Trophoblast cell (in vitro differentiated cells and primary cell): ENCODE measurements around the gene FIGNL1.

Experiments
- DNase-seq, 2 donors: peaks; one replicate each; pipeline ENCODE4 v3.0.0-alpha.2; 2016
- H2AFZ ChIP-seq: 2 replicates; pipeline ENCODE4 v1.6.1; 2013; ENCODE audit warnings: low read length, moderate library complexity, mild to moderate bottlenecking; ENCODE audit not compliant: insufficient read depth, poor library complexity
- H2AK5ac ChIP-seq: 2 replicates; pipeline ENCODE4 v1.6.1; 2013; ENCODE audit warnings: mild to moderate bottlenecking, low read length
- H2BK120ac ChIP-seq: 2 replicates; pipeline ENCODE4 v1.6.1; 2013; ENCODE audit warnings: low read length, mild to moderate bottlenecking, moderate library complexity; ENCODE audit not compliant: insufficient read depth, poor library complexity
- H2BK12ac ChIP-seq: 2 replicates; pipeline ENCODE4 v1.6.1; 2013; ENCODE audit warnings: mild to moderate bottlenecking, low read length, moderate library complexity
- H2BK5ac ChIP-seq: 2 replicates; pipeline ENCODE4 v1.6.1; 2013; ENCODE audit warnings: low read length, low read depth, moderate library complexity, mild to moderate bottlenecking; ENCODE audit not compliant: poor library complexity
- H3K14ac ChIP-seq: 2 replicates; pipeline ENCODE4 v1.6.1; 2013; ENCODE audit warnings: mild to moderate bottlenecking, low read length
- H3K18ac ChIP-seq: 2 replicates; pipeline ENCODE4 v1.6.1; 2013; ENCODE audit warnings: mild to moderate bottlenecking, low read length
- H3K23ac ChIP-seq: 2 replicates; pipeline ENCODE4 v1.6.1; 2013; ENCODE audit warnings: low read length
- H3K27ac ChIP-seq: 2 replicates; pipeline ENCODE4 v1.5.1; 2013; ENCODE audit warnings: low read depth, mild to moderate bottlenecking, inconsistent platforms, low read length, moderate library complexity
- H3K27me3 ChIP-seq: 2 replicates; pipeline ENCODE4 v1.6.1; 2013; ENCODE audit warnings: inconsistent platforms, mild to moderate bottlenecking, low read length, moderate library complexity; ENCODE audit not compliant: insufficient read depth
- H3K36me3 ChIP-seq, 2 experiments: 1 replicate in 1 of 2; 2 replicates in 1 of 2; pipeline ENCODE4 v1.6.1; 2013; ENCODE audit warnings: low read length in 2 of 2, mild to moderate bottlenecking in 2 of 2, moderate library complexity in 1 of 2; ENCODE audit not compliant: insufficient read depth in 2 of 2, control insufficient read depth in 1 of 2
- H3K4ac ChIP-seq: 2 replicates; pipeline ENCODE4 v1.6.1; 2013; ENCODE audit warnings: low read depth, mild to moderate bottlenecking, low read length, moderate library complexity
- H3K4me1 ChIP-seq, 2 experiments: 1 replicate in 1 of 2; 2 replicates in 1 of 2; pipeline ENCODE4 v1.6.1; 2013; ENCODE audit warnings: low read length in 2 of 2, mild to moderate bottlenecking in 2 of 2, moderate library complexity in 1 of 2; ENCODE audit not compliant: insufficient read depth in 2 of 2, control insufficient read depth in 1 of 2
- H3K4me2 ChIP-seq: 2 replicates; pipeline ENCODE4 v1.6.1; 2013; ENCODE audit warnings: inconsistent platforms, mild to moderate bottlenecking, low read length, moderate library complexity
- H3K4me3 ChIP-seq: 2 replicates; pipeline ENCODE4 v1.5.1; 2013; ENCODE audit warnings: mild to moderate bottlenecking, low read depth, low read length, inconsistent platforms
- H3K79me1 ChIP-seq: one replicate; pipeline ENCODE4 v1.6.1; 2013; ENCODE audit warnings: low read length
- H3K79me2 ChIP-seq: 2 replicates; pipeline ENCODE4 v1.6.1; 2013; ENCODE audit warnings: low read length, mild to moderate bottlenecking; ENCODE audit not compliant: control insufficient read depth, insufficient read depth, poor library complexity
- H3K9ac ChIP-seq: 2 replicates; pipeline ENCODE4 v1.6.1; 2013; ENCODE audit warnings: mild to moderate bottlenecking, low read length
- H3K9me3 ChIP-seq: 2 replicates; pipeline ENCODE4 v1.6.1; 2013; ENCODE audit warnings: low read depth, mild to moderate bottlenecking, control low read depth, inconsistent platforms, low read length; ENCODE audit not compliant: insufficient read depth
- H4K12ac ChIP-seq: 2 replicates; pipeline ENCODE4 v1.6.1; 2013; ENCODE audit warnings: low read depth, mild to moderate bottlenecking, low read length, moderate library complexity
- H4K8ac ChIP-seq: 2 replicates; pipeline ENCODE4 v1.6.1; 2013; ENCODE audit warnings: low read depth, mild to moderate bottlenecking, low read length, moderate library complexity
- H4K91ac ChIP-seq: one replicate; pipeline ENCODE4 v1.6.1; 2013; ENCODE audit warnings: low read depth, mild to moderate bottlenecking, low read length, moderate library complexity
- WGBS: extraction: QIAGEN DNeasy Blood & Tissue Kit; methylation state at CpG from one replicate; pipeline ENCODE4 v1.1.7; 2013; ENCODE audit warnings: missing lambda C conversion rate; ENCODE audit not compliant: insufficient read length, insufficient coverage; ENCODE audit errors: extremely low coverage; 5-methylcytosine and 5-hydroxymethylcytosine counted together

Gene FIGNL1

GRCh38 chr7:50479743-50480517 lies 29.8 kb upstream of the FIGNL1 start:
- H4K12ac ChIP-seq, result no peak overlapping the region
- no peak overlapping the region for H2BK12ac ChIP-seq
- no peak overlapping the region for H3K4ac ChIP-seq
- H3K14ac ChIP-seq, result no peak overlapping the region
- H3K4me1 ChIP-seq, result no peaks in the 10 kb centered on the region
- H3K9ac ChIP-seq, result no peak overlapping the region
- H2BK5ac ChIP-seq, result no peak overlapping the region
- no peak overlapping the region for H3K18ac ChIP-seq
- no peak overlapping the region for H2AK5ac ChIP-seq
- no peak overlapping the region for H4K8ac ChIP-seq
- H3K9me3 ChIP-seq, result peaks cover 1% of the 10 kb centered on the region
- H2BK120ac ChIP-seq, result no peak overlapping the region
- WGBS, result no CpG with 5 or more reads among the region's 7 CpGs
- DNase-seq, result no peak
- H3K27me3 ChIP-seq, result no peaks in the 10 kb centered on the region
- H3K23ac ChIP-seq, result no peak overlapping the region
- H2AFZ ChIP-seq, result no peak overlapping the region
- H3K4me3 ChIP-seq, result no peak overlapping the region
- H3K79me2 ChIP-seq, result no peaks in the 10 kb centered on the region
- no peak overlapping the region for H3K4me2 ChIP-seq
- no peak overlapping the region for H4K91ac ChIP-seq
- H3K27ac ChIP-seq, result no peak overlapping the region
- H3K79me1 ChIP-seq, result no peaks in the 10 kb centered on the region
- no peaks in the 10 kb centered on the region for H3K36me3 ChIP-seq

DNA sequence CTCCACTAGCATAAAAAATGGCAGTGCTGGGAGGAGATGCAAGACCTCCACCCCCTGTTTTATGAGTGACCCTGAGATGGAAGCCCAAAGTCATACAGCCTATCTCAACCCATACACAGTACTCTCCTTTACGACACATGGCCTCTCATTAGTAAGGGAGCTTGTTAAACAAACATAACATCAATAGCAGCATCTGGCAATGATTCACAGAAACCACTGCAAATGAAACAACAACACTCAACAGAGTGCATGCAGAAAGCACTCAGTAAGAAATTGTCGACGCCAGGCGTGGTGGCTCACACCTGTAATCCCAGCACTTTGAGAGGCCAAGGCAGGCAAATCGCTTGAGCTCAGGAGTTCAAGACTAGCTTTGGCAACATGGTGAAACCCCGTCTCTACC lies 27.5 kb upstream of the FIGNL1 start:
- H2BK12ac ChIP-seq, result no peak overlapping the region
- H2AFZ ChIP-seq, result no peak overlapping the region
- H3K4ac ChIP-seq, result no peak overlapping the region
- H2BK5ac ChIP-seq, result no peak overlapping the region
- no peak overlapping the region for H4K91ac ChIP-seq
- H4K12ac ChIP-seq, result no peak overlapping the region
- H4K8ac ChIP-seq, result no peak overlapping the region
- H3K27ac ChIP-seq, result no peak overlapping the region
- H2BK120ac ChIP-seq, result no peak overlapping the region
- no peak overlapping the region for H3K4me2 ChIP-seq
- no peaks in the 10 kb centered on the region for H3K79me2 ChIP-seq
- peaks cover 1% of the 10 kb centered on the region for H3K9me3 ChIP-seq
- H3K4me1 ChIP-seq, result no peaks in the 10 kb centered on the region
- DNase-seq, result no peak
- H3K4me3 ChIP-seq, result no peak overlapping the region
- H3K36me3 ChIP-seq, result no peaks in the 10 kb centered on the region
- no peaks in the 10 kb centered on the region for H3K79me1 ChIP-seq
- no peak overlapping the region for H3K9ac ChIP-seq
- no peak overlapping the region for H3K23ac ChIP-seq
- no peak overlapping the region for H3K18ac ChIP-seq
- WGBS, result no CpG with 5 or more reads among the region's 6 CpGs
- no peak overlapping the region for H3K14ac ChIP-seq
- no peaks in the 10 kb centered on the region for H3K27me3 ChIP-seq
- H2AK5ac ChIP-seq, result no peak overlapping the region

GRCh38 chr7:50476953-50477625 lies 26.9 kb upstream of the FIGNL1 start:
- Histone ChIP-seq H3K4me2 (no peak overlapping the region), H3K36me3 (no peaks in the 10 kb centered on the region), H3K4ac (no peak overlapping the region), H3K27me3 (no peaks in the 10 kb centered on the region), H3K27ac (no peak overlapping the region), H2AK5ac (no peak overlapping the region), H2BK5ac (no peak overlapping the region), H3K4me1 (no peaks in the 10 kb centered on the region), H3K18ac (no peak overlapping the region), H2BK120ac (no peak overlapping the region), H3K4me3 (no peak overlapping the region), H4K91ac (no peak overlapping the region), H3K14ac (no peak overlapping the region), H4K8ac (no peak overlapping the region), H3K23ac (no peak overlapping the region), H3K9ac (no peak overlapping the region), H3K9me3 (peaks cover 1% of the 10 kb centered on the region), H2BK12ac (no peak overlapping the region), H4K12ac (no peak overlapping the region), H2AFZ (no peak overlapping the region), H3K79me1 (no peaks in the 10 kb centered on the region), H3K79me2 (no peaks in the 10 kb centered on the region)
- no peak for DNase-seq
- WGBS, result no CpG with 5 or more reads among the region's 9 CpGs

DNA sequence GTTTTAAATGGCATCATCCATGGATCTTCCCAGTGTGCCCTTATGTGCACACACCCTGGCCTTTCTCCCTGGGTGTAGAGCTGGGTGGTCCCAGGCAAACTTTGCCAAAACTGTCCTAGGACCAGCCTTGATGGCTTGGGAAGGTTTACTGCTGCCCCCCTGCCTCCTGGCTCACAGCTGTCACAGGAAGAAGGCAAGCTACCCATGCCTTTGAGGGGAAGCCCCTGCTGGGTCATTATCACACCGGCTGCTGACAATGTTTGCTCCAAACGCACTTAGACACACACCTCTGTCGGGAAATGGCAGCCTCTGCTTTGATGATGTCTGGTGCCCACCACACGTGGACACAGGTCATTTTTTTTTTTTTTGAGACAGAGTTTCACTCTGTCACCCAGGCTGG lies 25.2 kb upstream of the FIGNL1 start:
- no peak overlapping the region for H3K23ac ChIP-seq
- H3K4me2 ChIP-seq, result no peak overlapping the region
- H3K18ac ChIP-seq, result no peak overlapping the region
- H2BK5ac ChIP-seq, result no peak overlapping the region
- H3K14ac ChIP-seq, result no peak overlapping the region
- no peak overlapping the region for H4K12ac ChIP-seq
- no peak overlapping the region for H2AFZ ChIP-seq
- DNase-seq, result no peak
- H3K4me3 ChIP-seq, result no peak overlapping the region
- H4K91ac ChIP-seq, result no peak overlapping the region
- H2AK5ac ChIP-seq, result no peak overlapping the region
- H3K27ac ChIP-seq, result no peak overlapping the region
- no peaks in the 10 kb centered on the region for H3K79me2 ChIP-seq
- no peak overlapping the region for H3K9ac ChIP-seq
- no peak overlapping the region for H4K8ac ChIP-seq
- no peak overlapping the region for H2BK12ac ChIP-seq
- no peaks in the 10 kb centered on the region for H3K36me3 ChIP-seq
- H3K9me3 ChIP-seq, result no peaks in the 10 kb centered on the region
- H3K4me1 ChIP-seq, result no peaks in the 10 kb centered on the region
- H3K4ac ChIP-seq, result no peak overlapping the region
- H2BK120ac ChIP-seq, result no peak overlapping the region
- WGBS, result no CpG with 5 or more reads among the region's 4 CpGs
- H3K79me1 ChIP-seq, result no peaks in the 10 kb centered on the region
- H3K27me3 ChIP-seq, result no peaks in the 10 kb centered on the region
